B cell (primary cell): Measurements from ENCODE around the gene MGST1. TPM values are rescaled to one million over a fixed set of nuclear protein-coding genes. Genes with fewer than 3 reads are reported as not detected.

Source experiments
- ATAC-seq: fragments of 200-7000 bp; cut with Tn5 transposase; one replicate; pipeline ENCODE4 v1.10.0; 2021; ENCODE audit warnings: low read depth, mild to moderate bottlenecking, moderate number of reproducible peaks, moderate library complexity
- CTCF ChIA-PET: fragments of 350-600 bp; sonication (Branson Sonifier 250); formaldehyde crosslinking; loops from one replicate; lab custom pipeline; 2021; ENCODE audit warnings: antibody characterized with exemption, inconsistent platforms; lab: Charles Lee
- POLR2A ChIA-PET: fragments of 350-600 bp; sonication (Branson Sonifier 250); formaldehyde crosslinking; loops from one replicate; lab custom pipeline; 2021; ENCODE audit warnings: antibody characterized with exemption; lab: Charles Lee
- DNase-seq: peaks from one replicate; pipeline ENCODE4 v3.0.0; 2013
- H2AFZ ChIP-seq: 2 replicates; pipeline ENCODE4 v1.6.1; 2012; ENCODE audit warnings: mild to moderate bottlenecking, low read depth, low read length; ENCODE audit not compliant: insufficient read depth, poor library complexity, severe bottlenecking
- H3K27ac ChIP-seq, 2 donors: 1 replicate in 1 of 2; 2 replicates in 1 of 2; pipeline ENCODE4 v1.5.1; 2012 to 2013; ENCODE audit warnings: low read length in 2 of 2, mild to moderate bottlenecking in 2 of 2, moderate library complexity in 1 of 2
- H3K27me3 ChIP-seq, 4 experiments: fragments of 200-600 bp in 1 of 4; sonication (generic) in 1 of 4; replicated peaks in 1 of 4; 1 replicate in 2 of 4; 2 replicates in 2 of 4; pipeline versions ENCODE4 v1.6.1 to v1.7.0; 2013 to 2016; ENCODE audit warnings: low read length in 3 of 4, mild to moderate bottlenecking in 2 of 4, mixed read lengths in 1 of 4, moderate library complexity in 1 of 4; ENCODE audit not compliant: insufficient read depth in 4 of 4, control insufficient read depth in 3 of 4; ENCODE audit errors: control extremely low read depth in 1 of 4
- H3K36me3 ChIP-seq, 2 experiments: replicated peaks in 1 of 2; 1 replicate in 1 of 2; 2 replicates in 1 of 2; pipeline versions ENCODE4 v1.6.1 to v1.7.1; 2013; ENCODE audit warnings: low read length in 1 of 2; ENCODE audit not compliant: insufficient read depth in 2 of 2, control insufficient read depth in 1 of 2; ENCODE audit errors: control extremely low read depth in 1 of 2, extremely low read depth in 1 of 2
- H3K4me1 ChIP-seq, 2 donors: fragments of 200-600 bp in 1 of 2; sonication (generic) in 1 of 2; 1 replicate in 1 of 2; 2 replicates in 1 of 2; pipeline versions ENCODE4 v1.5.1 to v1.6.1; 2013 to 2017; ENCODE audit warnings: low read length in 2 of 2; ENCODE audit not compliant: control insufficient read depth in 2 of 2, insufficient read depth in 2 of 2
- H3K4me2 ChIP-seq: replicated peaks from 2 replicates; pipeline ENCODE3; 2012; ENCODE audit warnings: mild to moderate bottlenecking, low read depth, low read length; ENCODE audit not compliant: poor library complexity, severe bottlenecking
- H3K4me3 ChIP-seq, 5 experiments: fragments of 200-600 bp in 1 of 5; sonication (generic) in 1 of 5; 1 replicate in 3 of 5; 2 replicates in 2 of 5; pipeline versions ENCODE4 v1.5.1 to v1.7.0; 2011 to 2016; ENCODE audit warnings: low read length in 4 of 5, mild to moderate bottlenecking in 4 of 5, low read depth in 2 of 5, control low read depth in 1 of 5, moderate library complexity in 1 of 5; ENCODE audit not compliant: insufficient read depth in 1 of 5; ENCODE audit errors: control extremely low read depth in 1 of 5, extremely low read depth in 1 of 5
- H3K79me2 ChIP-seq: fragments of 200-600 bp; sonication (generic); one replicate; pipeline ENCODE4 v1.6.0; 2016; ENCODE audit warnings: low read length; ENCODE audit not compliant: control insufficient read depth, insufficient read depth
- H3K9ac ChIP-seq: fragments of 200-600 bp; sonication (generic); 2 replicates; pipeline ENCODE4 v1.6.1; 2017; ENCODE audit warnings: mild to moderate bottlenecking, low read length, moderate library complexity
- H3K9me3 ChIP-seq, 3 donors: one replicate each; pipeline versions ENCODE4 v1.6.1 to v1.7.1; 2013; ENCODE audit warnings: low read length in 2 of 3; ENCODE audit not compliant: control insufficient read depth in 2 of 3, insufficient read depth in 1 of 3; ENCODE audit errors: control extremely low read depth in 1 of 3
- H4K20me1 ChIP-seq: 2 replicates; pipeline ENCODE4 v1.6.0; 2012; ENCODE audit warnings: mild to moderate bottlenecking, low read length; ENCODE audit not compliant: insufficient read depth, control insufficient read depth, poor library complexity, severe bottlenecking
- H3K27ac Mint-ChIP-seq: one replicate; pipeline ENCODE4 v1.8.0; 2021; ENCODE audit warnings: mixed read lengths
- H3K27me3 Mint-ChIP-seq: one replicate; pipeline ENCODE4 v1.8.0; 2021; ENCODE audit warnings: mixed read lengths
- H3K4me1 Mint-ChIP-seq: one replicate; pipeline ENCODE4 v1.8.0; 2021; ENCODE audit warnings: mixed read lengths
- H3K4me3 Mint-ChIP-seq: one replicate; pipeline ENCODE4 v1.8.0; 2021; ENCODE audit warnings: mixed read lengths
- H3K9me3 Mint-ChIP-seq: one replicate; pipeline ENCODE4 v1.8.0; 2022; ENCODE audit warnings: mixed read lengths; ENCODE audit not compliant: insufficient read depth
- CTCF ChIP-seq: fragments of 200-600 bp; IDR thresholded peaks from one replicate; pipeline ENCODE4 v1.8.0; 2022; ENCODE audit warnings: antibody characterized with exemption, mild to moderate bottlenecking
- EZH2 ChIP-seq: IDR thresholded peaks from 2 replicates; pipeline ENCODE4 v1.6.1; 2012; ENCODE audit warnings: borderline replicate concordance, low read depth, mild to moderate bottlenecking, moderate library complexity, low read length; ENCODE audit not compliant: insufficient read depth, poor library complexity, severe bottlenecking
- WGBS: methylation state at CpG from one replicate; pipeline ENCODE4 v1.1.5; 2013; ENCODE audit warnings: missing lambda C conversion rate; ENCODE audit not compliant: insufficient coverage; 5-methylcytosine and 5-hydroxymethylcytosine counted together
- intact Hi-C: fragments of 100-400 bp; cut with micrococcal nuclease; formaldehyde crosslinking; loops from one replicate; pipeline ENCODE4 v1.10.0; 2022
- polyA plus RNA-seq: library from polyadenylated mRNA; depleted of rRNA; stranded (reverse); fragments of >200 nt; gene quantifications from 2 replicates; pipeline ENCODE4 v1.2.3, GENCODE V29; 2012
- total RNA-seq, 2 donors: library from RNA; stranded (reverse); fragments of 120-200 nt in 1 of 2; gene quantifications; 1 replicate in 1 of 2; 2 replicates in 1 of 2; pipeline versions ENCODE4 v1.2.3 to v1.2.4, GENCODE V29; 2013 to 2022

MGST1 gene
- total and polyA plus RNA-seq, 2 donors (not counting 1 experiment from before 2014, with no cell fraction given): 0.25 TPM; not detected in 1

GRCh38 chr12:16358878-16359277, 11.4 kb downstream of the MGST1 start:
- no peak overlapping the region for H3K27ac Mint-ChIP-seq
- no peaks in the 10 kb centered on the region for H3K4me1 Mint-ChIP-seq
- intact Hi-C loops: no loop called here
- ATAC-seq: no peak
- 60% methylated on average over 3 of the region's 4 CpGs for WGBS
- H3K36me3 ChIP-seq: no peaks in the 10 kb centered on the region
- H3K27me3 ChIP-seq: no peaks in the 10 kb centered on the region
- H4K20me1 ChIP-seq: no peaks in the 10 kb centered on the region
- H3K9me3 ChIP-seq: no peaks in the 10 kb centered on the region
- ChIA-PET POLR2A (no interaction called here), CTCF (no interaction called here)
- no peak overlapping the region for H3K27ac ChIP-seq
- H3K9ac ChIP-seq: no peak overlapping the region
- no peaks in the 10 kb centered on the region for H3K4me1 ChIP-seq
- H3K27me3 Mint-ChIP-seq: no peaks in the 10 kb centered on the region
- no peak overlapping the region for H2AFZ ChIP-seq
- TF ChIP-seq CTCF: no peak
- TF ChIP-seq EZH2: no peak
- H3K4me2 ChIP-seq: no peak overlapping the region
- no peak overlapping the region for H3K4me3 Mint-ChIP-seq
- H3K79me2 ChIP-seq: no peaks in the 10 kb centered on the region
- H3K4me3 ChIP-seq: no peak overlapping the region
- no peaks in the 10 kb centered on the region for H3K9me3 Mint-ChIP-seq
- DNase-seq: no peak

DNA sequence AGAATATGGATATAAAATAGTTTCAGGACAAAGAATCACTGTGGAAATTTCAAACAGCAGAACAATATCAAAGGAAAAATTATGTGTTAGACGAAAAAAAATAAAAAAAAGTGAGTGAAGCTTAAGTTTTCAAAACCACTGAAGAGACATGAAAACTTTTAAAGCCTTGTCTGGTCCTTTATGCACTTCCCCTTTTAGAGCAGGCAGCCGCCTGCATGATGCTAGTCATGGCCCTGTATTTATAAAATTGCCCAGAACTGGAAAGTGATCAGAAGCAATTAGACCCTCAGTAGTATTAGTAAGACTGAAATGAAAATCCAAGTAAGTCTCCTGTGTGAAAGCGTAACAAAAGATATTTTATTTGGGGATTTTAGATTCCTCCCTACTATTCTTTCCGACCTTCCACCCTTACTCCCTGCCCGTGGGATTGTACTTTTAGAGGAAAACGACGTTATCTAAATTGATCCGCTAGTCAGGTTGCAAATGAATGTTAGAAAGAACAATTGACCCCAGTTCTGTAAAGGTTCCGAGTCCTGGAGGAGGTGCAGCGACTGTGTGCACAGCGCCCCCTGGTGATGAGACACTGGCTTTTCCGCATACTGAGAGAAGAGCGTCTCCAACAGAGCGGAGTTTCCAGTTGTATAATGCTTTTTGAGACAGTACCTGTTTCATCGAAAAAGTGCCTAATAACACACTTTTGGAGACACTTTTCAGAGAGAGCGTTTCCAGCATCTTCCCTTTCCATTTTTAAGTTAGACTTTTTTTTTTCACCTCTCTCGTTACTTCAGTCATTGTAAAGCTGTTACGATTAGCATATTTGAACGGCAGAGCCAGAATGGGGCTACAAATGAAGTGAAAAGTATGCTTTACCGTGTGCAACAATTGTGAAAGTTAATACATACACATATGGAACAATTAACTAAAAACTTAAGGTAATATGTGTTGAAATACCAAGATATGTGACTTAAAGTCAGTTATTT, 12.4 kb downstream of the MGST1 start:
- H2AFZ ChIP-seq: no peak overlapping the region
- no peak overlapping the region for H3K9ac ChIP-seq
- no peaks in the 10 kb centered on the region for H3K9me3 Mint-ChIP-seq
- no peak for ATAC-seq
- POLR2A ChIA-PET: no interaction called here
- peak; percentile 9 for DNase-seq
- no peaks in the 10 kb centered on the region for H3K36me3 ChIP-seq
- H3K9me3 ChIP-seq: no peaks in the 10 kb centered on the region
- no peak overlapping the region for H3K4me3 Mint-ChIP-seq
- H3K4me2 ChIP-seq: no peak overlapping the region
- no peaks in the 10 kb centered on the region for H3K79me2 ChIP-seq
- H3K27me3 ChIP-seq: no peaks in the 10 kb centered on the region
- H3K4me3 ChIP-seq: no peak overlapping the region
- H3K27ac Mint-ChIP-seq: no peak overlapping the region
- no peaks in the 10 kb centered on the region for H3K4me1 ChIP-seq
- H4K20me1 ChIP-seq: no peaks in the 10 kb centered on the region
- TF ChIP-seq EZH2 (no peak), CTCF (peak; percentile 32)
- H3K4me1 Mint-ChIP-seq: no peaks in the 10 kb centered on the region
- CTCF ChIA-PET: no interaction called here
- H3K27ac ChIP-seq: no peak overlapping the region
- 86% methylated on average over 9 of the region's 20 CpGs for WGBS
- intact Hi-C loops: no loop called here
- no peaks in the 10 kb centered on the region for H3K27me3 Mint-ChIP-seq
